Epithelial cell of proximal tubule (primary cell): ENCODE results near the gene NUP37. TPM values are rescaled to one million over a fixed set of nuclear protein-coding genes. Genes with fewer than 3 reads are reported as not detected.

Experiments
- DNase-seq: peaks from one replicate; pipeline ENCODE4 v3.0.0-alpha.2; 2011; ENCODE audit warnings: low read depth
- H3K4me3 ChIP-seq: 2 replicates; pipeline ENCODE4 v1.5.1; 2011; ENCODE audit warnings: low read depth, mild to moderate bottlenecking, low read length
- total RNA-seq: library from RNA; depleted of rRNA; stranded (reverse); fragments of >200 nt; gene quantifications from 2 replicates; pipeline ENCODE4 v1.2.3, GENCODE V29; 2015
- TF ChIP-seq, protein P1 (sequence below): conservative IDR thresholded peaks from 2 replicates; pipeline ENCODE4 v1.5.1; 2012; ENCODE audit warnings: low read depth, mild to moderate bottlenecking, low read length

Gene NUP37
- total RNA-seq, 1 donor from 2014 or later: 61.9 TPM

DNA sequence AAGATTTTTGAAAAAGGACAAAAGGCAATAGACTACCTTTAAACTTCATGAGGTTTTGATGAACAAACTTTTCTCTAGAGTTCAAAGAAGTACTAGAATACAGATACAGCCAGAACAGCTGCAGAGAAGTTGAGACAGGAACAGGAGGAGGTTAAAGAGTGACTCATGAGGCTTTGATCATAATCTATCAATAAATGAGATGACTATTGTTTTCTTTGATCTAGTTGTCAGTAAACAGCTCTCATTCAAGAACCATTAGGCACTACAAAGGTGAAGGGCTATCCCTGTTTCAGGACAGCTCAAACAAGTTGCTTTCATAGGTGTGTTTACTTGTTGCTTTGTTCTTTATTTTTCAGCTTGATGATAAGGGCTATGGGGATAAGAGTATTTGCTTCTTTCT, 60.6 kb downstream of the NUP37 start:
- TF ChIP-seq, protein P1, sequence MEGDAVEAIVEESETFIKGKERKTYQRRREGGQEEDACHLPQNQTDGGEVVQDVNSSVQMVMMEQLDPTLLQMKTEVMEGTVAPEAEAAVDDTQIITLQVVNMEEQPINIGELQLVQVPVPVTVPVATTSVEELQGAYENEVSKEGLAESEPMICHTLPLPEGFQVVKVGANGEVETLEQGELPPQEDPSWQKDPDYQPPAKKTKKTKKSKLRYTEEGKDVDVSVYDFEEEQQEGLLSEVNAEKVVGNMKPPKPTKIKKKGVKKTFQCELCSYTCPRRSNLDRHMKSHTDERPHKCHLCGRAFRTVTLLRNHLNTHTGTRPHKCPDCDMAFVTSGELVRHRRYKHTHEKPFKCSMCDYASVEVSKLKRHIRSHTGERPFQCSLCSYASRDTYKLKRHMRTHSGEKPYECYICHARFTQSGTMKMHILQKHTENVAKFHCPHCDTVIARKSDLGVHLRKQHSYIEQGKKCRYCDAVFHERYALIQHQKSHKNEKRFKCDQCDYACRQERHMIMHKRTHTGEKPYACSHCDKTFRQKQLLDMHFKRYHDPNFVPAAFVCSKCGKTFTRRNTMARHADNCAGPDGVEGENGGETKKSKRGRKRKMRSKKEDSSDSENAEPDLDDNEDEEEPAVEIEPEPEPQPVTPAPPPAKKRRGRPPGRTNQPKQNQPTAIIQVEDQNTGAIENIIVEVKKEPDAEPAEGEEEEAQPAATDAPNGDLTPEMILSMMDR: no peak
- no peak for DNase-seq
- H3K4me3 ChIP-seq: no peak overlapping the region

DNA sequence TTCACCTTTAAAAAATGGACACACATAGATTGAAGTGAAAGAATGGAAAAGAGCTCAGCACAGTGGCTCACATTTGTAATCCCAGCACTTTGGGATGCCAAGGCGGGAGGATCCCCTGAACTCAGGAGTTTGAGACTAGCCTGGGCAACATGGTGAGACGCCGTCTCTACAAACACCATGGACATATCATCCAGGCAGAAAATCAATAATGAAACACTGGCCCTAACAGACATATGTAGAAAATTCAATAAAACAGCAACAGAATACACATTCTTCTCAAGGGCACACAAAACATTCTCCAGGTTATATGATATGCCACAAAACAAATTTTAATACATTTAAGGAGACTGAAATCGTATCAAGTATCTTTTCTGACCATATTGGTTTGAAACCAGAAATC, 65.6 kb downstream of the NUP37 start:
- no peak overlapping the region for H3K4me3 ChIP-seq
- TF ChIP-seq, protein P1: no peak
- DNase-seq: no peak

DNA sequence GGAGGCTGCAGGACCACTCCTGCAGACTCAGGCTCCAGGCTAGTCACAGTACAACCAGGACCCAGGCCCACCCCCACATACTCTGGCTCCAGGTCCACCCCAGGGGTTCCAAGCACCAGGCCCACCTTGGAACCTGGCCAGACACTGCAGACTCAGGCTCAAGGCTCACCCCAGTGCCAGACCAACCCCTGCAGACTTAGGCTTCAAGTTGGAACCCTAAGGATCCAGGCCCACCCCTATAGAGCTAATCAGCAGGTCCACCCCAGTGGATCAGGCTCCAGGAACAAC, 66.9 kb downstream of the NUP37 start:
- DNase-seq: no peak
- TF ChIP-seq, protein P1: no peak
- H3K4me3 ChIP-seq: no peak overlapping the region

DNA sequence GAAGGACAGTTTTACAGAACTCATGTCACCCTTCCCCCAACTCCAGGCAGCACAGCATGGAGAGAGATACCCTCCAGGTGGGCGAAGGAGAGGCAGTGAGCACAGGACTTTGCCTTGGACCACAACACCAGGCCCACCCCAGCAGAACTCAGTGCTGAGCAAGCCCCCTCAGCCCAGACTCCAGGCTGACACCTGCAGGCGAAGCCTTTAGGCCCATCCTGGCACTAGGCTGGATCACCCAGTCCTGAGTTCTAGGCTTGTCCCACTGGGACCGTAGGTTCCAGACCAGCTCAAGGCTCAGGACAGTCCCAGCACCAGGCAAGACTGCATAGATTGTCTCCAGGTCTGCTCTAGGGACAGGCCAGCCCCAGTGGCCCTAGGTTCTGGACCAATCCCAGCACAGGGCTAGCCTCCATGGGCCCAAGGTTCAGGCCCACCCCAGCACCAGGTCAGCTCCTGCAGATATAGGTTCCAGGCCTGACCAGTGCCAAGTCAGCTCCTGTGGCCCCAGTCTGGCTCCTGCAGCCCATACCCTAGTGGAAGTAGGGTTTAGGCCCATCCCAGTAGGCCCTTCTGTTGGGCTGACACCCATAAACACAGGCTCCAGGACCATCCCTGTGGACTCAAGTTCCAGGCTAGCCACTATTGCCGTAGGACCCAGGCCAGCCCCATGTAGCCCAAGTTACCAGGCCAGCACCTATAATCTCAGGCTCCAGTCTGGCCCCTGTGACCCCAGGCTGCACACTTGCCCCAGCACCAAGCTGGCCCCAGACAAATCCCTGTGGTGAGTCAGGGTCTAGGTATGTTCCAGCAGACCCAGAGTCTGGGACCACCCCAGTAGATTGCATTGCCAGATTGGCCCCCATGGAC, 67.5 kb downstream of the NUP37 start:
- no peak overlapping the region for H3K4me3 ChIP-seq
- TF ChIP-seq, protein P1: no peak
- no peak for DNase-seq

DNA sequence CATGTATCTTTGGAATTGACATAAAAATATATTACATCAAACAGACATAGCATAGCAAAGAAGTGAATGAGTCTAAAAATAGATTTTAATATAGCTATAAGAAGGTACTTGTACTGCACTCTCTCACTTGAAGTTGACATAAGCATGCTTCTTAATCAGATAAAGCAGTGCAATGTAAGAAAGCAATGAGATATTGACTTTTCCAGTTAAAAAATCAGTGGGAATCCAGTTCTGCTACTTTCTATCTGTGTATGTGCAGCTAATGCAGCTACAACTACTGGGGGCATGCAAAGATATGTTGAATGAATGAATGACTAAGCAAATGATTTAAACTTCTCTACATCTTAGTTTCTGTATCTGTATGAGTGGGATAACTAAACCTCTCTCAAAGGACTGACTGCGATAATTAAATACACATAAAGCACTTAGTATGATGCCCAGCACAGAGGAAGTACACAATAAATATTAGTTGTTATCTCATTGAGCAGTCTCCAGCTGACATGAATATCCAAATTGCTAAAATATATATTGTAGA, 68.4 kb downstream of the NUP37 start:
- TF ChIP-seq, protein P1: no peak
- no peak overlapping the region for H3K4me3 ChIP-seq
- DNase-seq: no peak

DNA sequence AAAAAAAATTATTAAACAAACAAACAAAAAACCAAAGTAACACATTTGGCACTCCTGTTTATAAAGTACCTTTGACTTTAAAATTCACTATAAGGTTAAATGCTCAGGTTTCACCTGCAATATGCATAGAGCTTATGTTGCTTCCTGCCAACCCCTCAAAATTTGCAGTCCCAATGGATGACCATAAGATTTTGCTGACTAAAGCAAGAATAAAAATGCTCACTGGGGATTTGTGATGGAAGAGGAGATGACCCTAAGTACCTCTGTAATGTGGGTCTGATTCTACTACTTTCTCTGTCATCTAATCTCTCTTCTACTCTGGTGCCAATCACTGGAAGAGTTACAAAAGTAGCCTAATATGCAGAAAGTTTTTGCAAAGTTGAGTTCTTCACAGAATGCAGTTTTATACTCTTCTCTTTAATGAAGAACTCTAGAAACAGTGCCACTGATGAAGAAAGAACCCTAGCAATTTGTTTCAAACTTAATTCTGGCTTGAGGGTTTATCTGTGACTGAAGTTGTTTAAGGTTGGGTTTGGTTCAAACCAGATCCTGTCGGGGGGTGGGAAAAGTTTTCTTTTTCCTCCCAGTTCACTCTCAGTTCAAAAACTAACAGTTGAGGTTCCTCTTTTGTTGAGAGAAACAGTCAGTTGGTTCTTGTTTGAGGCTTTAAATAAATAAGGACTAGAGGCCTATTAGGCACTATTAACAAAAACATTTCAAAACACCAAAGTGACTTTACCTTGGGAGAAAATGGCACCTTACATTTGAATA, 69.1 kb downstream of the NUP37 start:
- TF ChIP-seq, protein P1: no peak
- H3K4me3 ChIP-seq: no peak overlapping the region
- no peak for DNase-seq
